Activated T-cell treated with anti-CD3 and anti-CD28 coated beads, Interleukin-2, amount 50 U/mL, for 1 hour (primary cell): ENCODE measurements around the gene COMP.
"Not testable (repeated sequence)": the region's sequence is repeated elsewhere in the genome, so short reads cannot be mapped to it uniquely, and the experiment has no call there.

Experiments
- DNase-seq: peaks from one replicate; pipeline ENCODE4 v3.0.0-alpha.2; 2020

The COMP gene

GRCh38 chr19:18790566-18791314 is at the start of gene COMP:
Gene COMP (minus strand): TSS chr19:18791305. CDS start chr19:18791269, 36 bp downstream.
- no peak for DNase-seq

- DNase-seq, result no peak
These were observed 49.5 kb upstream of the COMP start for GRCh38 chr19:18840288-18841267.

GRCh38 chr19:18839465-18840287 is 48.6 kb upstream of the COMP start:
- no peak for DNase-seq

GRCh38 chr19:18834644-18834984 is 43.5 kb upstream of the COMP start:
- no peak for DNase-seq

- no peak for DNase-seq
These were observed 42.9 kb upstream of the COMP start for GRCh38 chr19:18833849-18834643.

GRCh38 chr19:18833141-18833476 is 42.0 kb upstream of the COMP start:
- peak; percentile 29 for DNase-seq

GRCh38 chr19:18832306-18833140 is 41.4 kb upstream of the COMP start:
- DNase-seq, result no peak

- DNase-seq, result peak; percentile 94
These were observed 40.6 kb upstream of the COMP start, which contains the start of gene UPF1 for GRCh38 chr19:18831524-18832305. Gene UPF1 (plus strand): TSS chr19:18831959. CDS start chr19:18832210, 251 bp downstream.

- no peak for DNase-seq
These were observed 39.4 kb upstream of the COMP start for GRCh38 chr19:18830488-18830887.

GRCh38 chr19:18828786-18829185 is 37.7 kb upstream of the COMP start:
- no peak for DNase-seq

GRCh38 chr19:18817574-18817973 is 26.5 kb upstream of the COMP start:
- DNase-seq, result no peak

GRCh38 chr19:18816645-18817044 is 25.5 kb upstream of the COMP start:
- not testable (repeated sequence) for DNase-seq

- DNase-seq, result no peak
These were observed 24.6 kb upstream of the COMP start for GRCh38 chr19:18815673-18816072.

GRCh38 chr19:18814063-18814462 is 23.0 kb upstream of the COMP start:
- DNase-seq, result no peak

GRCh38 chr19:18811638-18812037 is 20.5 kb upstream of the COMP start:
- not testable (repeated sequence) for DNase-seq

GRCh38 chr19:18809149-18809868 is 18.2 kb upstream of the COMP start:
- no peak for DNase-seq

- no peak for DNase-seq
These were observed 16.8 kb upstream of the COMP start for GRCh38 chr19:18807861-18808331.

- DNase-seq, result no peak
These were observed 13.5 kb upstream of the COMP start for GRCh38 chr19:18804643-18805042.

- no peak for DNase-seq
These were observed 13.1 kb upstream of the COMP start for GRCh38 chr19:18804139-18804601.
